KOPT-K1 (cell line): Measurements from ENCODE around the gene RARRES1.

Experiments used
- H3K27ac ChIP-seq: fragments of 200-600 bp; sonication (generic); 2 replicates; pipeline ENCODE4 v1.5.1; 2016; ENCODE audit warnings: antibody characterized with exemption, mild to moderate bottlenecking, low read depth, low read length; ENCODE audit not compliant: poor library complexity, severe bottlenecking
- H3K36me3 ChIP-seq: fragments of 200-600 bp; sonication (generic); 2 replicates; pipeline ENCODE4 v1.5.1; 2017; ENCODE audit warnings: antibody characterized with exemption, mild to moderate bottlenecking, low read length, moderate library complexity; ENCODE audit not compliant: insufficient read depth
- H3K9me3 ChIP-seq: fragments of 200-600 bp; sonication (generic); 2 replicates; pipeline ENCODE4 v1.5.1; 2017; ENCODE audit warnings: antibody characterized with exemption, low read length, mild to moderate bottlenecking; ENCODE audit not compliant: insufficient read depth, poor library complexity, severe bottlenecking

RARRES1 gene, protein sequence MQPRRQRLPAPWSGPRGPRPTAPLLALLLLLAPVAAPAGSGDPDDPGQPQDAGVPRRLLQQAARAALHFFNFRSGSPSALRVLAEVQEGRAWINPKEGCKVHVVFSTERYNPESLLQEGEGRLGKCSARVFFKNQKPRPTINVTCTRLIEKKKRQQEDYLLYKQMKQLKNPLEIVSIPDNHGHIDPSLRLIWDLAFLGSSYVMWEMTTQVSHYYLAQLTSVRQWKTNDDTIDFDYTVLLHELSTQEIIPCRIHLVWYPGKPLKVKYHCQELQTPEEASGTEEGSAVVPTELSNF

DNA sequence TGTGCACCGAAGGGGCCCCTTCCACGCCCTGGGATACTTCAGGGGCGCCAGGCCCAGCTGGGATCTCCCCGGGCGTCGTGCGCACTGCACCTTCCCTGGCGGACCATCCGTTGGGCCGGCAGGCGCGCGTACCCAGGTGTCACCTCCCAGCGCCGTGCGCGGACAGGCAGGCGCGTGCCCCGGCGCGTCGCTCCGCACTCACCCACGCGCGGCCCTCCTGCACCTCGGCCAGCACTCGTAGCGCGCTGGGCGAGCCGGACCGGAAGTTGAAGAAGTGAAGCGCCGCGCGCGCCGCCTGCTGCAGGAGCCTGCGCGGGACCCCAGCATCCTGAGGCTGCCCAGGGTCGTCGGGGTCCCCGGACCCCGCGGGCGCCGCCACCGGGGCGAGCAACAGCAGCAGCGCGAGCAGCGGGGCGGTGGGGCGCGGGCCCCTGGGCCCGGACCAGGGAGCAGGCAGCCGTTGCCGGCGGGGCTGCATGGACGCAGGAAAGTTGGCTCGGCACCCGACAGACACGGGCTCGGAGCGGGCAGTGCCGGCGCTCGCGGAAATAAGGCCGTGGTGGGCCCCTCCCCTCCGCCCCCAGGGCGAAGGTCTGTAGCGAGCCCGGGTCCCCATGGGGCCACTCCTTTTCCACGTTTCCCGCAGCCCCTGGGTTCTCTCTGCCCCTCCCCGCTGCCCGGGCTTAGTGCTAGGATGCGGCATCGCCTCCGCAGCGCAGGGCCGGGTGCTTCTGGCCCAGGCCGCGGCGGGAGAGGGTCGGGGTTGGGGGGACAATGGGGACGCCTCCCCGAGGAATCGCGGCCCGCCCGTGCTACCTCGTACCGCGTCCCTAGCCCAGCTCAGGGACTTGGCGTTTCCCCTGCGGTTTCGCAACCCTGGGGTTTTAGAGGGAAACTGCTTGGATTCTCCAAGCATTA lies at the start of gene RARRES1:
RARRES1 (minus strand) TSS at position 520 of the 918 bp plus-strand sequence; CDS start at position 478, 42 bp downstream.
- Histone ChIP-seq H3K9me3 (peaks cover 6% of the 10 kb centered on the region), H3K27ac (no peak within 1 kb of the TSS), H3K36me3 (no peaks in the 10 kb centered on the region)

DNA sequence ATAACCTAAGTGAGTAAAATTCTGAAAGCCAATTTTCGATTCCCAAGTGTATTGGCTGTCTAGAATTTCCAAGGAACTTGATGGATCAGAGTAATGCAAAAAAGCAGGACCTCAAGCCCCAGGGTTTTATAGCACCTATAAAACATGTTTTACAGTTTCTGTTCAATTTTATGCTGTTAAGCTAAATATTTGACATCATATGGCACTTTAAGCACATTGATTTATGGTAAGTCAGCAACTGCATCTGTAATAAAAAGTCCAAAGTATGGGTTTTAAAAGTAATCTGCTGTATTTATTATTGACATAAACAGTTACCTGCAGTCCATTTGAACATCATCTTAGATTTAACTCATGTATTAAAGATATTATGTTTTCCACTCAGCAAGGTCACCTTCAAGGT lies 49.6 kb upstream of the RARRES1 start:
- H3K9me3 ChIP-seq = no peaks in the 10 kb centered on the region
- H3K36me3 ChIP-seq = no peaks in the 10 kb centered on the region
- no peak overlapping the region for H3K27ac ChIP-seq

DNA sequence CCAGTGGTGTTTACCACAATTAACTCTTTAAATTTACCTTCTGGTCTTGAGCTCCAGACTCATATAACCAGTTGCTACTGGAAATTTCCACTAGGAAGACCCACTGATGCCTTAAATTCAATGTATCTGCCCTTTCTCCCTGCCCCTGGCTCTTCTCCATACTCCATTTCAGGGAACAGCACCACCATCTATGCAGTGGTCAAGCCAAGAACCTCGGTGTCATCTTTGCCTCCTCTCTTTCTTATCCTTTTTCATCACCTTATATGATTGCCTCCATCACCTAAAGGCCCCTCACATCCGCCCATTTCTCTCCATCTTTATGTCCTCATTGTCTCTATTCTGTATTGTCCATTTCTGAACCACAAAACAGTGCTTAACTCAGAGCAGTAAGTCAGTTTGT lies 48.9 kb upstream of the RARRES1 start:
- Histone ChIP-seq H3K9me3 (no peaks in the 10 kb centered on the region), H3K36me3 (no peaks in the 10 kb centered on the region), H3K27ac (no peak overlapping the region)

DNA sequence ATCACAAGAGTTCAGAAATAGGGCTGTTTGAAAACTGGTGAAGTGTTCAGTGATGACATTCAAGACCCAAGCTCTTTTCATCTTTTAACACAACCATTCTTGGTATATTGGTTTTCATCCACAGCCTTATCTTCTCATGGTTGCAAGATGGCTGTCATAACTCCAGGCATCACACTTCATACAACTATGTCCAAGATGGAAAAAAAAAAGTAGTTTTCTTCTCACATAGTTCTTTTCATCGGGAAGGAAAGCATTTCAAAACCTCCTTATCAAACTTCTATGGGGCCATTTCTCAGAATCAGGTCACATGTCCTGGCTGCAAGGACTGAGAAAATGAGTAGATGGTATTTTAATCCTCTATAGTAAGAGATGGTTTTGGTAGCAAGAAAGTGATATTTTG lies 48.5 kb upstream of the RARRES1 start:
- no peaks in the 10 kb centered on the region for H3K36me3 ChIP-seq
- H3K9me3 ChIP-seq = no peaks in the 10 kb centered on the region
- no peak overlapping the region for H3K27ac ChIP-seq

DNA sequence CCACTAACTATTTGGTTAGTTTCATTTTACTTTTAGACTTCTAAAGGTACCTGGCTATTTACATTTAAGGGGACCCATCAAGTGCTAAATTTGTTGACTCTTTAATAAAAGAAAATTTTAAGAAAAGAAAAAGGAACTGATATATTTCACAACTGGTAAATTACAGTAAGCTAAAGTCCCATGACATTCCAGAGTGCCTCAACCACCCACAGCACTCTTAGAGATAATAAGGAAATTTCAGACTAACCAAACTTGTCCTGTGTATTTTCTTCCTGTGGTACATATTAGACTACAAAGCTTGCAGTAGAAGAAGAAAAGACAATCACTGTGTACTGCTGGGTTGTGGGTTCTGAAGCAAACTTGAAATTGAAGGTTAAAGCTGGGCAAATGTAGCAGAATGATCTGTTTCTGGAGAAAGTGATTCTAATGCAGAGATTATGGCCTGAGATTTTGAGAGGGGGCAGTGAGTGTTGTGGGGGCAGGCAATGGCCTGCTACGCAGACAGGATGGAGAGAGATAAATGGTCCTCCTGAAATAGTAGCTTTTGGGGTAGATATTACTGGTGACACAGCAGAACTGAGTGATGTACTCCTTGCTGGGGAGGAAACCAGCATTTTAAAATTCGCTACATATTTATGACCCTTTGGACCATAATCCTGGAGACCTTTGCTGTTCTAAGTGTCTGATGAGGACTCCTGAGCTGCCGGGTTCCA lies 45.1 kb upstream of the RARRES1 start:
- Histone ChIP-seq H3K9me3 (no peaks in the 10 kb centered on the region), H3K36me3 (no peaks in the 10 kb centered on the region), H3K27ac (no peak overlapping the region)

DNA sequence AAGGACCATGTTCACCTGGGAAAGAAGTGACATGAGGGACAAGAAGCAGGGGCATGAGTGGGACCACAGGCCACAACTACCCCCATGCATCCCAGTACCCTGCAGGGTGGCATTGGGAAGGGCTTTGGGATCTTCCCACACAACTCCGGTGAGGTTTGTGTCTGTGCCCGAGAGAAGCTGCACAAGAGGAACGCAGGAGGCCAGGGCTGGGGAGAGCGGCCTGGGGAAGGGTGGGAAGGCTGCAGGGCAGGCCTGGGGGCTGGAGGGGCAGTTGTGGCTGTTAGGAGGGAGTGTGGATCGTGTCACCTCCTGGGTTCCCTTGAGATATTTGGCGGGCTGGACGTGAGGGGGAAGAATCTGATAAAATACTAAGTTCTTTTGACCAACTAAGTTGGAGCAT lies 44.3 kb upstream of the RARRES1 start:
- H3K9me3 ChIP-seq = no peaks in the 10 kb centered on the region
- H3K27ac ChIP-seq = no peak overlapping the region
- no peaks in the 10 kb centered on the region for H3K36me3 ChIP-seq

DNA sequence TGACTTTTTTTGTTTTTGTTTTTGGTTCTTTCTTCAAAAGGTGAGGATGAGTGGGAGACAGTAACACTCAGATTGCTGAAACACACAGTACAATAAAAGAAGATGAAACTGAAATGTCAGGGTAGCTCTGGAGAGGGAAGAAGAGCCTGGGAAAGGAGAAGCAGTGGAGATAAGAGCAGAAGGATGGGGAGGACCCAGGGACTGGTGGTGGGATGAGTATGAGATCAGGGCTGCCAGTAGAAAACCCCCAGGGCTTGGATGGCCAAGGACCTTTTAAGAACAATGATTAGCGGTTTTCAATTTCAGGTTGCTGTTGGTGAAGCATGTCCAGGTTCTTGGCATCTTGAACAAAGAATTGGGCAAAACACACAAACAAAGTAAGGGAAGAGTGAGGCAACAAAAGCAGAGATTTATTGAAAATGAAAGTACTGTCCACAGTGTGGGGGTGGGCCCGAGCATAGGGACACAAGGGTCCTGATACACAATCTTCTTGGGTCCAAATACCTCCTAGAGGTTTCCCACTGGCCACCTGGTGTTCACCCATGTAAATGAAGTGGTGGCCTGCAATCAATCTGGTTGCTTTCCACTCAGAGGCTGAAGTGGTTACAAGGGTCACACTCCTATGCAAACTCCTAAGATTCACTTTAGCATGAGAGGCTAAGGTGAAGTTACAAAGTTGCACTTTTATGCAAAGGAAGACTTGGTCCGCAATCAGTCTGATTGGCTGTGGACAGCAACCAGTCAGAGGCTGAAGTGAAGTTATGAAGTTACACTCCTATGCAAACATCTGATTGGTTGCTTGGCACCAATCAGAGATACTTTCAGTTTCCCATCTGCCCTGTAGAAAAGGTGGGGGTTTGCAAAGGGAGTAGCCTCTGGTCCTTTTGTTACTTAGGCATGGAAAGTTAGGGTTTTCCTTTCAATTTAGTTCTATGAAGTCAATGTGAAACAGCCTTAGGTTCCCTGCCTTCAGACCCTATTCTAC lies 43.5 kb upstream of the RARRES1 start:
- Histone ChIP-seq H3K27ac (no peak overlapping the region), H3K36me3 (no peaks in the 10 kb centered on the region), H3K9me3 (no peaks in the 10 kb centered on the region)

DNA sequence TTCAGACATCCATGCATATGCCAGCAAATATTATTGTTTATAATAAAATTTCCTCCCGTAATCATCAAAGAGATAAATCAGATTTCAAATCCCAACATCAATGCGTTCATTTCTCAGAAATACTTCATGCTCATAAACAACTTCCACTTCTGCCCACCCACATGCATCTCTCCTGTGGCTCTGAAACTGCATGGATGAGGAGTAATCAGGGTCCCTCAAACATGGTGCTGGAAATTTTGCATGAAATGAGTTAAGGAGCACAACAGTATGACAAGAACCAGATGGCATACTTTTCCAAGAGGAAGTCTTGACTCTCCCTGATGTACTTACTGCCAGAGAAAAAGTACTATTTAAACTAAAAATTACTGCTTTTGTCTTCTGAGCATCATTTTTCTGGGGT lies 42.7 kb upstream of the RARRES1 start:
- Histone ChIP-seq H3K27ac (no peak overlapping the region), H3K36me3 (no peaks in the 10 kb centered on the region)

DNA sequence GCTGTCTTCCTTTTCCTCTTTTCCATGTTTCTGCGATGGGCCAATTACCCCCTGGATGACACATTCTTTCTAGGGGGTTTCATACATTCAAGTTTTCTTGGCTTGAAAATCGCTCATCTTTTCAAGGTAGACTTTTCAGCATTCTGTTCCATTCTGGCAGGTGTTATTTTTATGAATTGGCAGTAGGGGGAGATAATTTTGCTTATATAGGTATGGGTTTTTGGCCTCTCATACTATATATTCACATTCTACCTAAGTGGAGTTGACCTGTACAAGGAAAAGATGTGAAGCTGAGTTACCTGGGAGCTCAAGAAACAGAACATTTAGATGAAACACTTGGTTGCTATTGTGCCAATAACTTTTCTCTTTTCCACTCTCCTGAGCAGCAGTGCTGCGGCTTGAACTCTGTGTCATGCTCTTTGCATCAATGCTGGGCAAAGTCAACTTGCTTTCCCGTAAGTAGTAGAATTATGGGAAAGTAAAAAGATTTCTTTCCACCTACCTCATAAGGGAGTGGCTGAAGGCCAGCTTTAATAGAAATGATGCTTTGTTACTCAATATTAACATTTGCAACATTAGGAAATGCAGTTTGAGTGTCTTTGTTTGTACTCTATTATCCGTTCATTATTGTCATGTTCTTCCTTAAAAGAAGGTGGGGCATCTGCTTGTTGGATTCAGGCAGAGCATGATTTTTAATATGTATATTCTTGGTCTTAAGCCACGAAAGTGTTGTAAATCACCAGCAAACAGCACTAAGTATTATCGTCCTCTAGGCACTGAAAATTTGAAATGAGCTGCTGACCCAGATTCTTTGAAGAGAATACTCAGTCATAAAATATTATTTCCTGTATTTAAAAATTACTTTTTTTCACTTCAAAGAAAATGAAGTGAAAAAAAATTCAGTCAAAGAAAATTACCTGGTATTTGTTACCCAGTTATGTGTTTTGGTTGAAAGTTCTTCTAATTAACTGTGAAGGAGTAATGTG lies 41.9 kb upstream of the RARRES1 start:
- Histone ChIP-seq H3K36me3 (no peaks in the 10 kb centered on the region), H3K27ac (no peak overlapping the region), H3K9me3 (no peaks in the 10 kb centered on the region)

More for the DNA sequence above, 42.7 kb upstream of the RARRES1 start:
- no peaks in the 10 kb centered on the region for H3K9me3 ChIP-seq

DNA sequence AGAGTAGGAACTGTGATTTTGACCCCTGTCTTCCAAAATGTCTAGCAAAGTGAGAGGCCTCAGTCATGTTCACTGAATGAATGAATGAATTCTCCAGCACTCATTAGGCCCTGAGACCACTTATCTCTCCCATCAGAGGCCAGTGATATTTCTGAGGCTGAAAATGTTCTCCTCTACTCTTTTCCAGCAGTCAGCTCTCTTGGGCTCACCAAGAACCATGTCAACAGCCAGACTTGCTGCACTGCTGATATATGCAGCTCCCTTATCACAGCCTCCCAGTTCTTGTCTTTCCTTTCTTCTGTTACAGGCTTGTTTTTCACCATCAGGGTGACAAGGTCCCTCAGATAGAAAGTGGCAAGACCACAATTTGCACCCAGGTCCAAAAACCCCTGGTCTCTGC lies 40.9 kb upstream of the RARRES1 start:
- Histone ChIP-seq H3K27ac (no peak overlapping the region), H3K36me3 (no peaks in the 10 kb centered on the region), H3K9me3 (no peaks in the 10 kb centered on the region)

DNA sequence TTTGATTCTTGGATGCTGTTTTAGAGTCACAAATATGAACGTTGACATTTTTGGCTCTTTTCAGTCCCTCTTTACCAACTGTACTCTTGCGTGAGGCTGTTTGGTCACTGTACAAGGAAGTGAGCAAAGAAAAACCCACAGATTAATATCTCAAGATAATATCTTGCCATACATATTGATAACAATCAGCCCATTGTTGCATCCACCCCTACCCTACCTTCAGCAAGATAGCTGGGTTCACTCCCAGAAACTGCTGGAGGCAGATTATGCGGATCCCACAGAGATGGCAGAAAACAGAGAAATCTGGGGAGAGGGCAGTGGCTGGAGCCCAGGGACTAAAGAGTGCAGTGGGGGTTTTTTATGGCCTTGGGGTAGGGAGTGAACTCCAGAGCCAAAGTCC lies 39.7 kb upstream of the RARRES1 start:
- Histone ChIP-seq H3K36me3 (no peaks in the 10 kb centered on the region), H3K27ac (no peak overlapping the region), H3K9me3 (no peaks in the 10 kb centered on the region)

DNA sequence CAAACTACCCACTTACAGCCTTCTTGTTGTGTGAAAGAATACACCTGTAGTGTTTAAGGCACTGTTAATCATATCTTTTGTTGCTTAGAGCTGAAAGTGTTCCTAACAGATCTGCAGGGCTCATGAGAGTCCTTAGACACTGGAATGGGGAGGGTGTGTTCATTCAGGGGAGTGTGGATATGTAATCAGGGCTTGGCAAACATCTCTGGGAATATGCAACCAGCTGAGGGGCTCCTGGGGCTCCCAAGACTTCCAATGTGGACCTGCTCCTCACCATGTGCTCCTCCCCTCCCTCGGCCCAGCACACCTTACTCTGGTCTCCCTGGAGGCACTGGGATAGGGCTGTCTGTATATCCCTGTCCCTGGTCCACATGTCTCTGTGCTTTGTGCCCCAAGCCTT lies 39.3 kb upstream of the RARRES1 start:
- H3K27ac ChIP-seq = no peak overlapping the region
- no peaks in the 10 kb centered on the region for H3K36me3 ChIP-seq
- no peaks in the 10 kb centered on the region for H3K9me3 ChIP-seq

DNA sequence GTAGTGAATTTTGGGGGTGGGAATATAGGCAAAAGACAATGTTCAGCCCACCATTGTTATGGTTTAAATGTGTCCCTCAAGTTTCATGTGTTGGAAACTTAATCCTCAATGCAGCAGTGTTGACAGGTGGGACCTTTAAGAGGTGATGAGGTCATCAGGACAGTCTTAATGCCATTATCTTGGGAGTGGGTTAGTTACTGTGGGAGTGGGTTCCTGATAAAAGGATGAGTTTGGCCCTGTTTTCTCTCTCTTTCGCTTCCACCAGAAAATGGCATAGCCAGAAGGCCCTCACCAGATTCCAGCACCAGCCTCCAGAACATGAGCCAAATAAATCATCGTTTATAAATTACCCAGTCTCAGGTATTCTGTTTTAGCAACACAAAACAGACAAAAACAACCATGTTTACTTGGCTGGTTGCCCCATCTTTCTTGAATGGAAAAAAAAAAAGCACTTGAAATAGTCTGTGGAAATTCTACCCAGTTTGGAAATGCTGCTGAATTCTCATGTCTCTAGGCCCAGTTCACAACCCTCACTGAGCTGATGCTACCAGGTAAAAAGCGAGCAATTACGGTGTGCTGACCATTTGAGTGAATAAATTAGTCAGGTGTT lies 38.6 kb upstream of the RARRES1 start:
- H3K36me3 ChIP-seq = no peaks in the 10 kb centered on the region
- no peaks in the 10 kb centered on the region for H3K9me3 ChIP-seq
- H3K27ac ChIP-seq = no peak overlapping the region
